MM.1S (cell line): ENCODE data around the gene ZBTB5.

Source experiments
- EZH2 ChIP-seq: fragments of 300-600 bp; sonication (generic); optimal IDR thresholded peaks from 2 replicates; pipeline ENCODE3; 2017; ENCODE audit warnings: low read depth, mild to moderate bottlenecking, antibody characterized with exemption, low read length, mixed read lengths
- EZH2phosphoT487 ChIP-seq: fragments of 300-600 bp; sonication (generic); IDR thresholded peaks from 2 replicates; pipeline ENCODE4 v1.6.1; 2018; ENCODE audit warnings: antibody characterized with exemption, low read length
- TF ChIP-seq, protein P1 (sequence below): fragments of 300-600 bp; sonication (generic); IDR thresholded peaks from 2 replicates; pipeline ENCODE4 v1.5.1; 2016; ENCODE audit warnings: antibody characterized with exemption, low read length, mixed read lengths

DNA sequence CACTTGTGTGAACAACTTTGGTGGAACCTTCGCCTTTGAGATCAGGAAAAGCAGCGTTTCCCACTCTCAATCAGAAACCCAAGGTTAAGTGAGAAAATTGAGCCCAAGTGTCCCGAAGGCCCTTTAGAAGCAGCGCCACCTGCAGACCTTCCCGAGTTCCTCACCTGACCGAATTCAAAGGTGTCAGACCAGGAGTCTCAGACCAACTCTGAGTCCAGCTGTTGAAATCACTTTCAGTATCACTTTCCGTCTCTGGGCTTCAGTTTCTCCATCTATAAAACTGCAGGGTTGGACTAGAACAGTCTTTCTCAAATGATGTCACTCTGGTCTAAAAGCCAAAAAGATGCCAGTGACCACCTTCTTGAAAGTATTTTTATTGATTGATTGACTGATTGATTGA lies 74.5 kb downstream of the ZBTB5 start:
- TF ChIP-seq, protein P1, sequence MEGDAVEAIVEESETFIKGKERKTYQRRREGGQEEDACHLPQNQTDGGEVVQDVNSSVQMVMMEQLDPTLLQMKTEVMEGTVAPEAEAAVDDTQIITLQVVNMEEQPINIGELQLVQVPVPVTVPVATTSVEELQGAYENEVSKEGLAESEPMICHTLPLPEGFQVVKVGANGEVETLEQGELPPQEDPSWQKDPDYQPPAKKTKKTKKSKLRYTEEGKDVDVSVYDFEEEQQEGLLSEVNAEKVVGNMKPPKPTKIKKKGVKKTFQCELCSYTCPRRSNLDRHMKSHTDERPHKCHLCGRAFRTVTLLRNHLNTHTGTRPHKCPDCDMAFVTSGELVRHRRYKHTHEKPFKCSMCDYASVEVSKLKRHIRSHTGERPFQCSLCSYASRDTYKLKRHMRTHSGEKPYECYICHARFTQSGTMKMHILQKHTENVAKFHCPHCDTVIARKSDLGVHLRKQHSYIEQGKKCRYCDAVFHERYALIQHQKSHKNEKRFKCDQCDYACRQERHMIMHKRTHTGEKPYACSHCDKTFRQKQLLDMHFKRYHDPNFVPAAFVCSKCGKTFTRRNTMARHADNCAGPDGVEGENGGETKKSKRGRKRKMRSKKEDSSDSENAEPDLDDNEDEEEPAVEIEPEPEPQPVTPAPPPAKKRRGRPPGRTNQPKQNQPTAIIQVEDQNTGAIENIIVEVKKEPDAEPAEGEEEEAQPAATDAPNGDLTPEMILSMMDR = peak; percentile 82
- TF ChIP-seq EZH2 (no peak), EZH2phosphoT487 (no peak)
